Superior temporal gyrus (tissue), 1 donor: ENCODE measurements around the gene RNF213.
"Not testable (repeated sequence)": the region's sequence is repeated elsewhere in the genome, so short reads cannot be mapped to it uniquely, and the experiment has no call there.

Experiments used
- DNase-seq: peaks from one replicate; pipeline ENCODE4 v3.0.0-alpha.2; 2016; ENCODE audit errors: extremely low spot score

The RNF213 gene

DNA sequence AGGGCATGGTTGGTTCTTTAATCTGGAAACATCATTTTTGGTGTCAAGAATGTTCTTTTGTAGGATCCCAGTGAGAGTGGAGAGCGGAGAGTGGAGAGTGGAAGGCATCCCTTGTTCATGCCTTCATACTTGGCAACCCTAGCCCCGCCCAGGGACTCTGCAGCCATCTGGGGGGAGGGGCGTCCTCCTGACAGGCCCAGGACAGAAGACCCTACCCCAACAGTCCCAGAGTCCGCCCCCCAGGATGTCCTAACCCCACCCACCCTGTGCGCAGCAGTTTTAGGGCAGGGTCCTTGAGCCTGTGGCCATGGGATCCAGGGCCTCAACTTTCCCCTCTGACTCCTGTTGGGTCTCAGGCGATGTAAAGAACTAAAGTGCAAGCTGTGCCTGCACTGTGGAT, 36.0 kb upstream of the RNF213 start:
- DNase-seq, result no peak

DNA sequence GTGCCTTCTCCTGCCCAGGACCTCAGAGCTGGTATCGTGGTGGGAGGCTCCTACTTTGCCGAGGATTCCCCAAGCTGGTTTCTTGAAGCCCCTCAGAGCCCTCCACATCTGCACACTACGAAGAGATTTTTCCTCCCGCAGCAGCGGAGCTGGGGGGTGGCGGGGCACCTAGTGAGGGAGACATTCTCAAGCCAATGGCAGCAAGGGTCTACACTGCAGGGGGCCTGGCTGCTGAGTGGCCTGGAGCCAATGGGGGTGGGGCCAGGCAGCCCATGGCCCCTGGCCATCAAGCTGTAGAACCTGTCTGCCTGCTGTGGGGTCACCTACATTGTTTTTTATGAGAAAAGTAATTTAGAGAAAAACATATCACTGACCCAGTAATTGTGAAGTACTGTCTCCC, 35.4 kb upstream of the RNF213 start:
- DNase-seq, result no peak

DNA sequence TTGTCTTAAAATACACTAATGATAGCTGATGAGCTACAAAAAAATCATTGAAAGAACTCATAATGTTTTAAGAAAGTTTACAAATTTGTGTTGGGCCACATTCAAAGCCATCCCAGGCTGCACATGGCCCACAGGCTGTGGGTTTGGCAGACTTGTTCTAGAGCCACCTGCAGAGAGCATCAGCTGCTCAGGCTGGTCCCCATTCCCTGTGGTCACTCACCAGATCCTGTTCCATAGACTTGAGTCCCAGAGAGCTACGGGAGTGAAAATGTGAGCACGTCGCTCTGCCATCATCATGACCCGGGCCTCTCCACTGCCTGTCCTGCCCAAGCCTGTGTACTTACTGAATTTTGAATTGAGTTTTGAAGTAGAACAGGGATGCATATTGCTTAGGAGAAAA, 33.5 kb upstream of the RNF213 start:
- no peak for DNase-seq

DNA sequence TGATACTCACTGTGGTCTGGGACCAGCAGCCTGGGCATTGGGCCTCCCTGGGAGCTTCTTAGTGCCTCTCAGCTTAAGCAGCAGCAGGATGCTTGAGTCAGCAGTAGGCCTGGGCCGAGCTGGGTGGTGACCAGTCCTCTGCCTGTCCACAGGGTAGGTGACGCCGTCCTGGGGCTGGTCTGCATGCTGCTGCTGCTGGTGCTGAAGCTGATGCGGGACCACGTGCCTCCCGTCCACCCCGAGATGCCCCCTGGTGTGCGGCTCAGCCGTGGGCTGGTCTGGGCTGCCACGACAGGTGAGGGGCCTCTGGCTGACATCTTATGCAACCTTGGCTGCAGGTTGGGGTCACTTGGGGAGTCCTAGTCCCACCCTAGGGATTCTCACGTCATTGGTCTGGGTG, 33.0 kb upstream of the RNF213 start:
- DNase-seq, result no peak

DNA sequence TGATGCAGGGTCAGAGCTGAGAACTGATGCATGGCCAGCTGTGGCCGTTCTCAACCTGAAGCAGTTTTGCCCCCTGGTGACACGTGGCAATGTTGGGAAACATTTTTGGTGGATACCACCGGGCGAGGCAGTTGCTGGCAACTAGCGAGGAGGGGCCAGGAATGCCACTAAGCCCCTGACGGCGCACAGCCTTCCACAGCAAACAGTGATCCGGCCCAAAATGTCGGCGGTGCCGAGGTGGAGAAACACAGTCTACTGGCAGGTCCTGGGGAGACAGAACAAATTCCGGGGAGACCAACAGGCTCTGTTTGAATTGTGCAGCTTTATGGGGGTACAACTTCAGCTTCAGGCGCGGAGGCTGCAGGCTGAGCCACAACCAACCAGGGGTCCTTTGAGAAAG, 32.2 kb upstream of the RNF213 start:
- DNase-seq, result no peak

DNA sequence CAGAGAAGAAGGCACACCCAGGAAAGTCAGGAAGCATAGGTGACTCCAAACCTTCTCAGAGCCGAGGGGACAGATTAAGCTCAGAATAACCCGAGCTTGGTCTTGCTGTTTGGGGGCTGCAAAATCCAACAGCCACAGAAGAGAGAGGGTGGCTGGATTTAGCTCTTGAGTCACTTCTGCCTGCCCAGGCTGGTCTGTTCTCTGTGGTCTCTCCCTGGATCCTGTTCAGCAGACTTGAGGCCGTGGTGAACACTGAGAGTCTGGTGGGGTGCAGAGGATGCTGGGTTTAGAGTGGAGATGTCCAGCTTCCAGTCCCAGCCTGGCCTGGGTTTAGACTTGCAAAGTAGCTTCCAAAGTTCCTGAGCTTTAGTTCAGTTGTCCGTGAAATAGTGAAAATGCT, 31.6 kb upstream of the RNF213 start:
- no peak for DNase-seq

DNA sequence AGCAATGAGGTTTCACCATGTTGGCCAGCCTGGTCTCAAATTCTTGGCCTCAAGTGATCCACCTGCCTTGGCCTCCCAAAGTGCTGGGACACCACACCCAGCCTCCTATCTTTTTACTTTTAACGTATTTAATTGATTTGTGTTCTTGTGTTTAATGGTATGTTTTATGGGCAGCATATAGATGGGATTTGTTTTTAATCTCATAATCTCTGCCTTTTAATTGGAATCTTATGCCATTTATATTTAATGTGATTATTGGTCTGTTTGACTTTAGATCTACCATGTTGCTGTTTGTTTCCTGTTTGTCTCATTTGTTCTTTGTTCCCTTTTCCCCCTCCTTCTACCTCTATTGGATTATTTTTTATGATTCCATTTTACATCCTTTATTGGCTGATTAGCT, 28.2 kb upstream of the RNF213 start:
- DNase-seq, result no peak

DNA sequence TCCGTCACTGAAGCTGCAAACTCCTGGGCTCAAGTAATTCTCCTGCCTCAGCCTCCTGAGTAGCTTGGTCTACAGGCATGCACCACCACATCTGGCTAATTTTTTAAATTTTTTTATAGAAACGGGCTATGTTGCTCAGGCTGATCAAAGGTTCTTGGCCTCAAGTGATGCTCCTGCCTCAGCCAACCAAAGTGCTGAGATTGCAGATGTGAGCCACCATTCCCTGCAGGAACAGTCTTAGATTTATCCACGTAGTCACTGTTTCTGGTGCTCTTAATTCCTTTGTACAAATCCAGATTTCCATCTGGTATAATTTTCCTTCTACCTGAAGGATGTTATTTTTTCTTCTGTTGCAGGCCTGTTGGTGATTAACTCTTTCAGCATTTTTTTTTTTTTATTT, 27.4 kb upstream of the RNF213 start:
- DNase-seq, result no peak

DNA sequence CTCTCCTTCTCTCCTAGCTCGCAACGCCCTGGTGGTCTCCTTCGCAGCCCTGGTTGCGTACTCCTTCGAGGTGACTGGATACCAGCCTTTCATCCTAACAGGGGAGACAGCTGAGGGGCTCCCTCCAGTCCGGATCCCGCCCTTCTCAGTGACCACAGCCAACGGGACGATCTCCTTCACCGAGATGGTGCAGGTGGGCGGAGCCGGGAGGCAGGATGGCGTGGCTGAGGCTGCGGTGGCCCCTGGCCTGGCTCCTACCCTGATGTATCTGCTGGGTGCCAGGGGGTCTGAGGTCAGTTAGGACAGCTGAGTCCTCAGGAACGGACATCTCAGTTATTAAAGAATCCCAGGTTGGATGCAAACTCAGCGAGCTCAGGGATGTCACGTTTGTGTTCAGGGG, 23.7 kb upstream of the RNF213 start:
- DNase-seq, result no peak

DNA sequence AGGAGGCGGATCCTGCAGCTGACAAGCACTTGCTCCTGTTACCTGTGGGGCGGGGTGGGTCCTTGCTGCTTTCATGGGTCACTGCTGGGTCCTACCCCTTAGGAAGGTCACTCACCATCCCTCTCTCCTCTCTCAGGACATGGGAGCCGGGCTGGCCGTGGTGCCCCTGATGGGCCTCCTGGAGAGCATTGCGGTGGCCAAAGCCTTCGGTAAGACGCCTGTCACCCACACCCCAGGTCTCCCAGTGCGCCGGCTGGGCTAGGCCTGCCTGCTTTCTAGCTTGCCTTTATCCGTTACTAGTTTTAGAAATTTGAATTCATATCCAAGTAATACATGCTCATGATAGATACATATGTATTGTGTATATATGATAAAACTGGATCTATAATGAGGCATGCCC, 23.3 kb upstream of the RNF213 start:
- no peak for DNase-seq

DNA sequence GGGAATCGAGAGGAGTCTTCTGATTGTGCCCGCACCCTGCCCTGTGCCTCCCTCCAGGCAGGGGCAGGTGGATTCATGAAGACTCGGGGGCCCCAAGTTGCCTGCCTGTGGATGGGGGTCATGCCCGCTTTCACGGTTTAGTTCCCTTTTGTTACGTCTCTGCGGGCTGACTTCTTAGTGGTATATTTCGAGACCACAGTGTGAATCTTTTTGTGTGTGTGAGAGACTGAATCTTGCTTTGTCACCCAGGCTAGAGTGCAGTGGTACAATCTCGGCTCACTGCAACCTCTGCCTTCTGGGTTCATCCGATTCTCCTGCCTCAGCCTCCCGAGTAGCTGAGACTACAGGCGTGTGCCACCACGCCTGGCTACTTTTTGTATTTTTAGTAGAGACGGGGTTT, 18.1 kb upstream of the RNF213 start:
- no peak for DNase-seq

DNA sequence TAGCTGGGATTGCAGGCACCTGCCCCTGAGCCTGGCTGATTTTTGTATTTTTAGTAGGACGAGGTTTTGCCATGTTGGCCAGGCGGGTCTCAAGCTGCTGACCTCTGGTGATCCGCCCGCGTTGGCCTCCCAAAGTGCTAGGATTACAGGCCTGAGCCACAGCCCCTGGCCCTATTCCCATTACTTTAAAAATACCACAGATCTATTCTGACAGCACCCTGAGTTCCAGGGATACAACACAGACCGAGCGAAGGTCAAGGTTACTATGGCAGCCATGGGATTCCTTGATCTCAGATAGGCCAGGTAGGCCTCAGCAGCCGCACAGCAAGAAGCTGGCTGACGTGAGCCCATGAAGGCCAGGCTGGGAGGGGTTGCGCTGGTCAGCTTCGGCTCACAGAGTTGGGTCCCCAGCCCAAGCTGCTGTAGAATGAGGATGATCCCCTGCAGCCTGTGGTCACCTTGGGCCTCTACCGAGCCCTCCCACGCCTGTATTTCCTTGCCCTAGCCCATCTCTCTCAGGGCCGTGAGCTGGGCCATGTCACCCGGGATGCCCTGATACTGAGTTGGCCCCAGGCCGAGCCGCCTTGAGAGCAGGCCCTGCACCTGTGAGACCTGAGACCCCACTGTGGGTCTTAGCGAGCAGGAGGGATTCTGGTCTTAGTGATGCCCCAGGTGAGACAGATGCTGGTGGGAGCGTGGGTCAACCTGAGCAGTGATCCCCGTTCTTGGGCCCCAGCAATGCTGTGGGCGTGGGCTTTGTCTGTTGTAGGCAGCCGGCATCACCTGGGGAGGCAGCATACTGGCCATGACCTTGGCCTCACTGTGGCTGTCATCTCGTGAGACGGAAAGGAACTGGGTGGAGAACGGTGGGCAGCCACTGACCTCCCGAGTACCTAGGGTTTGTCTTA, 16.9 kb upstream of the RNF213 start:
- DNase-seq, result no peak

DNA sequence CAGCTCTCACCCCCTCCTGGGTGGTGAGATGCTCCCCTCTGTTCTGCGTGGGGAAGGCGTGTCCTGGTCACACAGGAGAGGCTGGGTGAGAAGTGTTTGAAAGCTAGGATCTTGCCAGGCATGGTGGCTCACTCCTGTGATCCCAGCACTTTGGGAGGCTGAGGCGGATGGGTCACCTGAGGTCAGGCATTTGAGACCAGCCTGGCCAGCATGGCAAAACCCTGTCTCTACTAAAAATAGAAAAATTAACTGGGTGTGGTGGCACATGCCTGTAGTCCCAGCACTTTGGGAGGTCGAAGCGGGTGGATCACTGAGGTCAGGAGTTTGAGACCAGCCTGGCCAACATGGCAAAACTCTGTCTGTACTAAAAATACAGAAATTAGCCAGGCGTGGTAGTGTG, 16.2 kb upstream of the RNF213 start:
- DNase-seq, result not testable (repeated sequence)

DNA sequence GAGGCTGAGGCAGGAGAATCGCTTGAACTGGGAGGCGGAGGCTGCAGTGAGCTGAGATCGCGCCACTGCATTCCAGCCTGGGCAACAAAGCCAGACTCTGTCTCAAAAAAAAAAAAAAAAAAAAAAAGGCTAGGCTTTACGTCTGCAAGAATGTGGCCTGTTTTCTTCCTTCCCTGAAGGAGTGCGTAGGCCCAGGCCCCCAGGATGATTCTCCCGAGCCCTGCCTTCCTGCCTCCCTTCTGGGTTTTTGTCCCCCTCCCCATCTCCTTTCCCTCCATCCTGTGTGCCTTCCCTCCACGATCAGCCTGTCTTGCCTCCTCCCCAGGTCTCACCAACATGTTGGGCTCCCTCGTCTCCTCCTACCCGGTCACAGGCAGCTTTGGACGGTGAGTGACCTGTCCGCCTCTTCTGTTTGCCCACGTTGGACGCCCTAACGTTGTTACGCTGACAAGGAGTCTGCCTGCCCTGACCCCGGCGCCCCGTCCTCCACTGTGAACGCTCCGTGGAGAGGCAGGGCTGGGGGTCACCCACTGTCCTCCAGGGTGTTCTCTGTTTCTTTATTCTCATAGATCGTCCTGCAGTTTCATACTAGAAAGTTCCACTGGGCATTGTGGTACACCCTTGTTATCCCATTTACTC, 15.7 kb upstream of the RNF213 start:
- no peak for DNase-seq

DNA sequence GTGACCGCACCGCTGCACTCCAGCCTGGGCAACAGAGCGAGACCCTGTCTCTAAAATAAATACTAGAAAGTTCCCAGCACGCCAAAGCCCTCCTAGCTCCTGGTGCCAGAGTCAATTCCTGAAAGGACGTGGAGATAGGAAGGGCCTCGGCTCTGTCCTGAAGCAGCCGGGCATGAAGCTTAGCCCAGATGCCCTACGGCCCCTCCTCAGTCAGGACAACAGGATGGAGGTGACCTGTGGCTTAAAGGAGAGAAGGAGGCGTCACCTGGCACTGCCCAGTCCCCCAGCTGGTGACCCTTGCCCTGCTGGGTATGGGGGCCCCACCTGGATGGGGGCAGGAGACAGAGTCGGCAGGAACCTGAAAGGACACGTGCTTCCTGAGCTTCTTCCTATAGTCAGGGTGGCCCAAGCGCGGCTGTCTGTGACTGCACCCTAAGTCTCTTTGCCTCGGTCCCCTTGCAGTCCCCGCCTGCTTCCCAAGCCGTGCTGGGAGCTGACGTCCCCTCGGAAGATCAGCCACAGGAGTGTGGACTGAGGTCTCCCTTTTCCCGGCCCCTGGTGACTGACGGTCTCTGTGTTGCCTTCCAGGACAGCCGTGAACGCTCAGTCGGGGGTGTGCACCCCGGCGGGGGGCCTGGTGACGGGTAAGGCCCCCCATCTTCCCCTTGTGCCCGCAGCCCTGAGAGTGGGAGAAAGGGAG, 14.9 kb upstream of the RNF213 start:
- no peak for DNase-seq

DNA sequence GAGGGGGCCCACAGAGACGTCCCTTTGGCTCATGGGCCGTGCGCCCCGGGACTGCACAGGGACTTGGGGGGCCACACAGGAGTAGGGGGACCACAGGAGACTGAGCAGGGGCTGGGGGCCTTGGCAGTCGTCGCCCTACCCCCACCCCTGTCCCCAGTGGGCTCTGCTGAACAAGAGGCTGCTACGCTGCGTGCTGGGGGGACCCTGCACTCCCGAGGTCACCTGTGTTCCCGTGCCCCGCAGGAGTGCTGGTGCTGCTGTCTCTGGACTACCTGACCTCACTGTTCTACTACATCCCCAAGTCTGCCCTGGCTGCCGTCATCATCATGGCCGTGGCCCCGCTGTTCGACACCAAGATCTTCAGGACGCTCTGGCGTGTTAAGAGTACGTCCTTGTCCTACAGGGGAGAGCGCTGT, 14.4 kb upstream of the RNF213 start:
- DNase-seq, result no peak

DNA sequence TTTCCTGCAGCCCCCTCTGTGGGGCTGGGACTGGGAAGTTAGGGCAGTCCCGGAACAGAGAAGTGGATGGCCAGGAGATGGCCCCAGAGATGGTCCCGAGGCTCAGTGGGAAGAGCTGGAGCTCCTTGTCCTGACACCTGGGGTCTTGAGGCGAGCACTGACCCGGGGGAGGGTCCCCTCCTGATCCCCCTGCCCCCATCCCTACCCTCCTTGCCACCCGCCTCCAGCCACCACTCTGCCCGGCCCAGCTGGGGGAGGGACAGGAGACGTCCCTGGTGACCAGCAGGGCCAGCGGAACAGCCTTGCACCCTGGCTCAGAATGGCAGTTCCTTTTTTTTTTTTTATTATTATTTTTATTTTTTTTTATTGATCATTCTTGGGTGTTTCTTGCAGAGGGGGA, 13.9 kb upstream of the RNF213 start:
- no peak for DNase-seq

DNA sequence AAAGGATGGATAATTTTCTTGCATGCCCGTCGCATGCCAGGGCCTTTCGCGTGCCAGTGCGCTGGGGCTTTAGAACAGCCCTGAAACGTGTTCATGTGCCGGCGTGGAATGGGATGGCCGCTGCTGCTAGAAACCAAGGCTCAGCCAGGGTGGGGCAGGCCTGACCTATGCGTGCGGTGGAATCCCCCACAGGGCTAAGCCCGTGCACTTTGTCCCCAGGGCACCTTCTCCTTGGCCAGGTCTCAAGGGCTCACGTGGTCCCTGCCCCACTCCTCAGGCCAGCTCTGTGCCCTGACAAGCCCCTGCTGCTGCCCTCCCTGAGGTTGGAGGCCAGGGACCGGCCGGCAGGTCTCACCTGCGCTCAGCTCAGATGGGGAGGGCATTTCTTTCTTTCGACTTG, 13.1 kb upstream of the RNF213 start:
- no peak for DNase-seq

DNA sequence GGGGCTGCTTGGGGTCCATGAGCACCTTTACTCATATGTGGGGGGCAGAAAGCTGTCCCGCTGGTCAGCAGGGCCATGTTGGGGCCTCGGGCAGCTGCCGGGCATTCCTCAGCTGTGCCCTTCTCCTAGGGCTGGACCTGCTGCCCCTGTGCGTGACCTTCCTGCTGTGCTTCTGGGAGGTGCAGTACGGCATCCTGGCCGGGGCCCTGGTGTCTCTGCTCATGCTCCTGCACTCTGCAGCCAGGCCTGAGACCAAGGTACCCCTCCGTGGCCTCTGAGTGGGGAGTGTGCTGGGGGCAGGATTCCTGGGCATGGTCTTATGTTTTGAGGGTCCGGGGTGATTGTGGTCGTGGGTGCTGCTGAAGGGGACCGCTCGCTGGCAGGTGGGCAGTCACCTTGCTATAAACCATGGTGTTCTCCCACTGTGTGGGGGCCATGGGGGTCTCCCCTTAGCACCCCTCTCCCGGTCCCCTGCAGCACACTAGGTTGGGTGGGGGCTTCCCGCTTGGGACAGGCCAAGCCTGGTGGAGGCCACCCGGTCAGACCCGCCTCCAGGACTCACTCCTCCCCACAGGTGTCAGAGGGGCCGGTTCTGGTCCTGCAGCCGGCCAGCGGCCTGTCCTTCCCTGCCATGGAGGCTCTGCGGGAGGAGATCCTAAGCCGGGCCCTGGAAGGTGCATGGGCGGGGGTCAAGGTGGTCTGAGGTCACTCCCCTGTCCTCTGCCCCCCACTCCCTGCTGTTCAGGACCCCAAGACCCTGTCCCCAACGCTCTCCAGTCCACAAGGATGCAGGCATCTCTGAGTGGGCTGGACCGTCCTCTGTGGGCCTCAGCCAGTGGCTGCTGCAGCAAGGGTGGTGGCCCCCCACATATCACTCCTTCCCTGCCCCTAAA, 12.4 kb upstream of the RNF213 start:
- DNase-seq, result no peak

DNA sequence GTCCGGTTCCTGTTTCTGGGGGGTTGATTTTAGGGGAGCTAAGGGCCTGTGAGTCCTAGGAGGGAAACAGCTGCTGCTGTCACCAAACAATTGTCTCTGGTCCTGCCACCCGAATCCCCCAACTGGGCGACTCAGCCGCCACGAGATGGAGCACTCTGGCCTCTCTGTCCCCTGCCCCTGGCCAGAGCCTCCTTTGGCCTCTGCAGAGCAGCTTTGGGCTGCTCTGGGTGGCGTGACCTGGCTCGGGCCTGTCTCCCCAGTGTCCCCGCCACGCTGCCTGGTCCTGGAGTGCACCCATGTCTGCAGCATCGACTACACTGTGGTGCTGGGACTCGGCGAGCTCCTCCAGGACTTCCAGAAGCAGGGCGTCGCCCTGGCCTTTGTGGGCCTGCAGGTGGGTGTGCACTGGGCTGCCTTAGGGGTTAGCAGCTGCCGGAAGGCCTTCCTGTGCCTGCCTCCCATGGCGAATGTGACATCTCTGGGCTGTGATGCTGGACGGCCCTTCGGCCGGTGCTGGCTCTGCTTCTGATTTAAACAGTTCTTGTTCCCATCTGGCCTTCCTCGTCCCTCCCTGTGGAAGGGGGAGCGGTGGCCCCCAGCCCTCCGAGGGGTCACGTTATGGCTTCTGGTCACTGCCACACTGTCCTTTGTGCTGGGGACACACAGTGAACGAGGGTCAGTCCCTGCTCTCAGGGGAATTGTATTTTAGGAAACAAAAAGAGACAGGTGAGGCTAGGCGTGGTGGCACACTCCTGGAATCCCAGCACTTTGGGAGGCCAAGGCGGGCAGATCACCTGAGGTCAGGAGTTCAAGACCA, 11.6 kb upstream of the RNF213 start:
- no peak for DNase-seq

DNA sequence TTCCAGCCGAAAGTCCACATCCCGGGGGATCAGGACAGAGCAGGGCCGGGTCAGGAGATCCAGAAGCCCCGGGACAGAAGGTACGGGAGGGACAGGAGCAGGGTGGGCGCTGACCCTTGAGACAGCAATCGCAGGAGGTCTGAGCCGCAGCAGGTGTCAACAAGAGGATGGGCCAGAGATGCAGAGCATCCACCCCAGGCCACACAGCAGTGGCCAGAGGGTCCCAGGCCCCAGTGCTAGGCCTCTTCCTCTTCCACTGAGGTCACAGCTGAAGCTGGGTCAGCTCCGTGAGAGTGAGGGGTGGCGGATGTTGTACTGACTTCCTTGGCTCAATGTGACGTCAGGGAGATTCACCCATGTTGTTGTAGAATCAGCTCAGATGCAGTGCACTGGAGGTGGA, 8.7 kb upstream of the RNF213 start:
- DNase-seq, result no peak
